HCT116 (cell line): ENCODE results near the gene ARHGAP20. TPM values are rescaled to one million over a fixed set of nuclear protein-coding genes. Genes with fewer than 3 reads are reported as not detected.

Source experiments
- ATAC-seq: fragments of 200-7000 bp; cut with Tn5 transposase; 2 replicates; pipeline ENCODE4 v1.9.1; 2020; ENCODE audit warnings: mild to moderate bottlenecking, moderate library complexity
- BruUV-seq: library from RNA; stranded (reverse); fragments of 400-500 nt; replicated peaks from 2 replicates; lab custom pipeline; 2021; lab: Mats Ljungman, UMichigan
- CTCF ChIA-PET: fragments of 300-600 bp; sonication (Branson Sonifier 250); formaldehyde crosslinking; loops from one replicate; lab custom pipeline; 2021; ENCODE audit warnings: antibody characterized with exemption; lab: Charles Lee
- POLR2A ChIA-PET: fragments of 300-600, 350-600 bp; sonication (Branson Sonifier 250); formaldehyde crosslinking; loops from one replicate; lab custom pipeline; 2021; ENCODE audit warnings: antibody characterized with exemption; lab: Charles Lee
- RAD21 ChIA-PET, 2 experiments: fragments of 300-600 bp; sonication (Branson Sonifier 250); formaldehyde crosslinking; loops; one replicate each; lab custom pipeline; 2023; ENCODE audit warnings: low total read pairs in 2 of 2; ENCODE audit not compliant: uncharacterized antibody in 2 of 2, unreplicated experiment in 2 of 2, low non-redundant PET in 1 of 2; lab: Charles Lee
- DNase-seq: peaks from one replicate; pipeline ENCODE4 v3.0.0-alpha.2; 2010; ENCODE audit warnings: low read depth, low spot score
- H2AFZ ChIP-seq: fragments of 200-600 bp; shearing (Covaris generic), sonication (generic); 2 replicates; pipeline ENCODE4 v1.6.1; 2017; ENCODE audit warnings: low read depth, mixed run types, mixed read lengths, antibody characterized with exemption, low read length; ENCODE audit not compliant: poor library complexity, severe bottlenecking
- H3K27ac ChIP-seq: 2 replicates; pipeline ENCODE4 v1.5.1; 2012; ENCODE audit warnings: low read depth, low read length
- H3K27me3 ChIP-seq: fragments of 200-600 bp; sonication (generic); 2 replicates; pipeline ENCODE4 v1.6.1; 2016; ENCODE audit warnings: mixed run types, low read length, mixed read lengths; ENCODE audit not compliant: insufficient read depth
- H3K36me3 ChIP-seq, 2 experiments: fragments of 200-500 bp in 1 of 2; fragments of 200-600 bp in 1 of 2; sonication (Bioruptor generic) in 1 of 2; sonication (generic) in 1 of 2; 2 replicates each; pipeline versions ENCODE4 v1.5.1 to v1.6.1; 2014 to 2016; ENCODE audit warnings: low read length in 2 of 2, inconsistent platforms in 1 of 2, mixed read lengths in 1 of 2, mixed run types in 1 of 2; ENCODE audit not compliant: insufficient read depth in 2 of 2, control insufficient read depth in 1 of 2
- H3K4me1 ChIP-seq, 2 experiments: fragments of 200-600 bp in 1 of 2; sonication (generic) in 1 of 2; 2 replicates each; pipeline versions ENCODE4 v1.5.1 to v1.6.1; 2012 to 2017; ENCODE audit warnings: low read length in 2 of 2, inconsistent platforms in 1 of 2, mild to moderate bottlenecking in 1 of 2, mixed read lengths in 1 of 2, mixed run types in 1 of 2, moderate library complexity in 1 of 2; ENCODE audit not compliant: insufficient read depth in 2 of 2, control insufficient read depth in 1 of 2
- H3K4me2 ChIP-seq: fragments of 200-600 bp; sonication (generic); 2 replicates; pipeline ENCODE4 v1.6.1; 2017; ENCODE audit warnings: mixed run types, low read length, mixed read lengths
- H3K4me3 ChIP-seq, 2 experiments: fragments of 200-600 bp in 1 of 2; sonication (generic) in 1 of 2; replicated peaks in 1 of 2; 2 replicates each; pipeline ENCODE4 v1.5.1; 2011 to 2016; ENCODE audit warnings: low read length in 2 of 2, control low read depth in 1 of 2, low read depth in 1 of 2, mild to moderate bottlenecking in 1 of 2, mixed read lengths in 1 of 2, mixed run types in 1 of 2
- H3K79me2 ChIP-seq: fragments of 200-600 bp; sonication (generic); 2 replicates; pipeline ENCODE4 v1.6.1; 2017; ENCODE audit warnings: mild to moderate bottlenecking, mixed run types, low read length, moderate library complexity, mixed read lengths; ENCODE audit not compliant: insufficient read depth
- H3K9ac ChIP-seq: fragments of 200-600 bp; sonication (generic); 2 replicates; pipeline ENCODE4 v1.6.1; 2016; ENCODE audit warnings: low read length, mixed read lengths
- H3K9me2 ChIP-seq: fragments of 200-600 bp; sonication (generic), shearing (Covaris generic); 2 replicates; pipeline ENCODE4 v1.6.1; 2017; ENCODE audit warnings: mixed run types, mild to moderate bottlenecking, moderate library complexity; ENCODE audit not compliant: insufficient read depth
- H3K9me3 ChIP-seq, 2 experiments: fragments of 200-500 bp in 1 of 2; fragments of 200-600 bp in 1 of 2; sonication (Bioruptor generic) in 1 of 2; sonication (generic) in 1 of 2; 2 replicates each; pipeline ENCODE4 v1.6.1; 2014 to 2017; ENCODE audit warnings: low read length in 2 of 2, mixed read lengths in 2 of 2, inconsistent platforms in 1 of 2, low read depth in 1 of 2, mild to moderate bottlenecking in 1 of 2, mixed run types in 1 of 2, moderate library complexity in 1 of 2; ENCODE audit not compliant: control insufficient read depth in 1 of 2, insufficient read depth in 1 of 2
- H4K20me1 ChIP-seq: fragments of 200-600 bp; sonication (generic), shearing (Covaris generic); 2 replicates; pipeline ENCODE4 v1.6.1; 2017; ENCODE audit warnings: mixed run types, mild to moderate bottlenecking, moderate library complexity; ENCODE audit not compliant: insufficient read depth
- CBX3 ChIP-seq: IDR thresholded peaks from 2 replicates; pipeline ENCODE4 v1.6.1; 2012; ENCODE audit warnings: low read depth
- CTCF ChIP-seq, 3 experiments: fragments of 200-600 bp in 1 of 3; sonication (generic) in 1 of 3; IDR thresholded peaks in 2 of 3; conservative IDR thresholded peaks in 1 of 3; 2 replicates each; pipeline ENCODE4 v1.5.1; 2012 to 2017; ENCODE audit warnings: low read depth in 2 of 3, low read length in 2 of 3, antibody characterized with exemption in 1 of 3, borderline replicate concordance in 1 of 3, control low read depth in 1 of 3, mild to moderate bottlenecking in 1 of 3, mixed read lengths in 1 of 3, mixed run types in 1 of 3, moderate library complexity in 1 of 3; ENCODE audit not compliant: insufficient read depth in 1 of 3
- EGR1 ChIP-seq: IDR thresholded peaks from 2 replicates; pipeline ENCODE4 v1.6.1; 2012; ENCODE audit warnings: low read depth
- ELF1 ChIP-seq: IDR thresholded peaks from 2 replicates; pipeline ENCODE4 v1.6.1; 2012; ENCODE audit warnings: low read depth, borderline replicate concordance
- EZH2phosphoT487 ChIP-seq: fragments of 200-600 bp; IDR thresholded peaks from 2 replicates; pipeline ENCODE4 v1.6.1; 2018; ENCODE audit warnings: antibody characterized with exemption, borderline replicate concordance
- JUND ChIP-seq: IDR thresholded peaks from 2 replicates; pipeline ENCODE4 v1.6.1; 2012
- RAD21 ChIP-seq: IDR thresholded peaks from 2 replicates; pipeline ENCODE4 v1.6.1; 2012; ENCODE audit warnings: low read depth, mild to moderate bottlenecking
- SP1 ChIP-seq: IDR thresholded peaks from 2 replicates; pipeline ENCODE4 v1.6.1; 2012; ENCODE audit warnings: low read depth
- YY1 ChIP-seq: IDR thresholded peaks from 2 replicates; pipeline ENCODE4 v1.6.1; 2011; ENCODE audit warnings: low read length, low read depth, moderate library complexity, mild to moderate bottlenecking; ENCODE audit not compliant: insufficient replicate concordance; ENCODE audit errors: extremely low read depth
- intact Hi-C: fragments of 100-400 bp; cut with micrococcal nuclease; formaldehyde crosslinking; loops from 2 replicates; pipeline ENCODE4 v1.10.0; 2022
- total RNA-seq: library from RNA; stranded (reverse); gene quantifications from one replicate; pipeline ENCODE4 v1.2.1, GENCODE V29; 2021; ENCODE audit not compliant: unreplicated experiment
- TF ChIP-seq, protein P1 (sequence below): IDR thresholded peaks from 2 replicates; pipeline ENCODE4 v1.6.1; 2011; ENCODE audit warnings: mild to moderate bottlenecking, low read length, moderate library complexity; ENCODE audit not compliant: insufficient replicate concordance; ENCODE audit errors: extremely low read depth

Gene ARHGAP20
- total RNA-seq, 1 experiment from 2014 or later = not detected

- ATAC-seq (no peak), DNase-seq (no peak)
- H3K4me2 ChIP-seq = no peak overlapping the region
- H3K4me3 ChIP-seq = no peak overlapping the region
- H4K20me1 ChIP-seq = no peaks in the 10 kb centered on the region
- ChIA-PET RAD21 (no interaction called here), CTCF (no interaction called here), POLR2A (no interaction called here)
- H3K9ac ChIP-seq = no peak overlapping the region
- TF ChIP-seq YY1 (no peak), JUND (no peak), RAD21 (0 out of 2 replicates have a peak, but pooled peaks have one; percentile 7), SP1 (no peak), CBX3 (no peak)
- TF ChIP-seq, protein P1, sequence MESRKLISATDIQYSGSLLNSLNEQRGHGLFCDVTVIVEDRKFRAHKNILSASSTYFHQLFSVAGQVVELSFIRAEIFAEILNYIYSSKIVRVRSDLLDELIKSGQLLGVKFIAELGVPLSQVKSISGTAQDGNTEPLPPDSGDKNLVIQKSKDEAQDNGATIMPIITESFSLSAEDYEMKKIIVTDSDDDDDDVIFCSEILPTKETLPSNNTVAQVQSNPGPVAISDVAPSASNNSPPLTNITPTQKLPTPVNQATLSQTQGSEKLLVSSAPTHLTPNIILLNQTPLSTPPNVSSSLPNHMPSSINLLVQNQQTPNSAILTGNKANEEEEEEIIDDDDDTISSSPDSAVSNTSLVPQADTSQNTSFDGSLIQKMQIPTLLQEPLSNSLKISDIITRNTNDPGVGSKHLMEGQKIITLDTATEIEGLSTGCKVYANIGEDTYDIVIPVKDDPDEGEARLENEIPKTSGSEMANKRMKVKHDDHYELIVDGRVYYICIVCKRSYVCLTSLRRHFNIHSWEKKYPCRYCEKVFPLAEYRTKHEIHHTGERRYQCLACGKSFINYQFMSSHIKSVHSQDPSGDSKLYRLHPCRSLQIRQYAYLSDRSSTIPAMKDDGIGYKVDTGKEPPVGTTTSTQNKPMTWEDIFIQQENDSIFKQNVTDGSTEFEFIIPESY = no peak
- H3K27me3 ChIP-seq = peaks cover 52% of the 10 kb centered on the region
- no peaks in the 10 kb centered on the region for H3K4me1 ChIP-seq
- H3K9me3 ChIP-seq = no peaks in the 10 kb centered on the region
- no TSS peak for BruUV-seq
- H3K79me2 ChIP-seq = no peaks in the 10 kb centered on the region
- no peaks in the 10 kb centered on the region for H3K9me2 ChIP-seq
- intact Hi-C loops = no loop called here
- H3K36me3 ChIP-seq = no peaks in the 10 kb centered on the region
- no peak overlapping the region for H2AFZ ChIP-seq
- H3K27ac ChIP-seq = no peak overlapping the region
Measured at GRCh38 chr11:110573411-110573810, 138.8 kb downstream of the ARHGAP20 start.

DNA sequence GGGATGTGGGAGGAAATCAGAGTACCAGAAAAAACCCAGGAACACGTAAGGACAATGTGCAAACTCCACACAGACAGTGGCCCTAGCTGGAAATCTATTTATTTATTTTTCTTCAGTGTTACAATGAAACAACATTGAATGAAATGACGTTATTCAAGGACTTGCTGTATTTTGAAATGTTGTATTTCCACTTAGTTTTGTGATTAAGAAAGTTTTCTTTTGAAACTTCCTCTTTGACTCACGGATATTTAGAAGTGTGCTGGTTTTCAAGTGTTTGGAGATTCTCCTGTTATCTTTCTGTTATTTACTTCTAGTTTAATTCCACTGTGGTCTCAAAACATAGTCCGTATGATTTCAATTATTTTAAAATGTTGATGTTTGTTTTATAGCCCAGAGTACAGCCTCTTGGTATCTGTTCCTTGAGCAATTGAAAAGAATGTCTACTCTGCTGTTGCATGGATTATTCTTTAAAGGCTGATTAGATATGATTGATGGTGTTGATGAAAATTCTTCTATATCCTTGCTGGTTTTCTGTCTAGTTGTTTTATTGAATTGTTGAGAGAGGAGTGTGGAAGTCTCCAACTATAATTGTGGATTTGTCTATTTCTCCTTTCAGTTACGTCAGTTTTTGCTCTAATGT is 141.0 kb downstream of the ARHGAP20 start:
- TF ChIP-seq ELF1 (no peak), EGR1 (no peak), CTCF (IDR thresholded peaks at IDR 0.05 in 2 of 3, conservative IDR thresholded peaks at IDR 0.05 in 1 of 3; ENCODE audit: borderline replicate concordance in 1 of 3, insufficient read depth in 1 of 3, low read depth in 2 of 3, low read length in 2 of 3) (no peak), EZH2phosphoT487 (no peak)
- TF ChIP-seq, protein P1 = no peak
- TF ChIP-seq, all 23 proteins: peak for 0
- ChIA-PET CTCF (no interaction called here), RAD21 (no interaction called here), POLR2A (no interaction called here)
- Histone ChIP-seq H3K9me2 (no peaks in the 10 kb centered on the region), H3K27ac (no peak overlapping the region), H3K9ac (no peak overlapping the region), H3K4me1 (peaks cover 0 to under 1% of the 10 kb centered on the region in 2 experiments; a peak in 1 of 4 replicates), H2AFZ (no peak overlapping the region), H3K4me3 (no peak overlapping the region), H3K27me3 (peaks cover 52% of the 10 kb centered on the region), H4K20me1 (no peaks in the 10 kb centered on the region), H3K9me3 (no peaks in the 10 kb centered on the region), H3K36me3 (no peaks in the 10 kb centered on the region), H3K79me2 (no peaks in the 10 kb centered on the region), H3K4me2 (no peak overlapping the region)
- ATAC-seq (no peak), DNase-seq (no peak)
- intact Hi-C loops = no loop called here
- no TSS peak for BruUV-seq
